Heart left ventricle (tissue), 16 donors: Measurements from ENCODE around the gene ODC1. TPM values are rescaled to one million over a fixed set of nuclear protein-coding genes. Genes with fewer than 3 reads are reported as not detected.

Experiments used
- ATAC-seq, 4 donors: fragments of 200-7000 bp; cut with Tn5 transposase; one replicate each; pipeline ENCODE4 v1.9.1; 2020 to 2022; ENCODE audit warnings: moderate library complexity in 4 of 4, mild to moderate bottlenecking in 3 of 4, moderate number of reproducible peaks in 1 of 4
- DNase-seq, 5 donors: peaks; one replicate each; pipeline ENCODE4 v3.0.0-alpha.2; 2020
- H3K27ac ChIP-seq, 12 donors: fragments of 200-600 bp; sonication (generic) in 4 of 12; one replicate each; pipeline versions ENCODE4 v1.5.0 to v1.8.0; 2016 to 2022; ENCODE audit warnings: mild to moderate bottlenecking in 2 of 12
- H3K27me3 ChIP-seq, 9 donors: fragments of 200-600 bp; sonication (generic) in 2 of 9; one replicate each; pipeline versions ENCODE4 v1.5.1 to v1.8.0; 2016 to 2022; ENCODE audit warnings: mild to moderate bottlenecking in 3 of 9
- H3K36me3 ChIP-seq, 9 donors: fragments of 200-600 bp; sonication (generic) in 2 of 9; one replicate each; pipeline versions ENCODE4 v1.5.0 to v1.8.0; 2018 to 2022; ENCODE audit warnings: mild to moderate bottlenecking in 2 of 9
- H3K4me1 ChIP-seq, 12 donors: fragments of 200-600 bp; sonication (generic) in 4 of 12; one replicate each; pipeline versions ENCODE4 v1.5.0 to v1.8.0; 2016 to 2022; ENCODE audit warnings: mild to moderate bottlenecking in 3 of 12
- H3K4me3 ChIP-seq, 12 donors: fragments of 200-600 bp; sonication (generic) in 4 of 12; one replicate each; pipeline versions ENCODE4 v1.5.0 to v1.8.0; 2017 to 2022; ENCODE audit warnings: mild to moderate bottlenecking in 9 of 12, moderate library complexity in 4 of 12
- H3K9me3 ChIP-seq, 12 donors: fragments of 200-600 bp; sonication (generic) in 4 of 12; one replicate each; pipeline versions ENCODE4 v1.5.0 to v1.8.0; 2016 to 2022; ENCODE audit warnings: mild to moderate bottlenecking in 1 of 12
- CTCF ChIP-seq, 12 donors: fragments of 200-600 bp; sonication (generic) in 4 of 12; IDR thresholded peaks; one replicate each; pipeline versions ENCODE4 v1.5.0 to v1.8.0; 2018 to 2022; ENCODE audit warnings: antibody characterized with exemption in 12 of 12, mild to moderate bottlenecking in 5 of 12
- POLR2A ChIP-seq, 2 donors: fragments of 450-650 bp; IDR thresholded peaks; one replicate each; pipeline ENCODE4 v1.6.1; 2017; ENCODE audit warnings: antibody characterized with exemption in 2 of 2, mild to moderate bottlenecking in 2 of 2, moderate library complexity in 2 of 2
- WGBS, 4 donors: extraction: QIAGEN DNeasy Blood & Tissue Kit in 2 of 4; methylation state at CpG; one replicate each; pipeline versions ENCODE4 v1.1.5 to v1.1.7; 2013 to 2018; 5-methylcytosine and 5-hydroxymethylcytosine counted together
- intact Hi-C, 10 donors: fragments of 100-400 bp; cut with DNase I; formaldehyde crosslinking; loops; one replicate each; pipeline versions ENCODE4 v1.11.1 to v1.14.2; 2022
- polyA plus RNA-seq, 2 donors: library from polyadenylated mRNA; stranded (reverse); fragments of 200-250 nt; gene quantifications; one replicate each; pipeline ENCODE4 v1.2.3, GENCODE V29; 2013
- total RNA-seq, 9 donors: library from RNA; depleted of rRNA in 2 of 9; stranded (reverse); fragments of >200 nt in 2 of 9; fragmentation: NEBNext Ultra II Directional in 3 of 9; extraction: Animal tissue kit (Norgen Biotek cat#: 25700) in 3 of 9; gene quantifications; one replicate each; pipeline versions ENCODE4 v1.1.0 to v1.2.4, GENCODE V29; 2016 to 2023
- donor health status: ischemic (EF 13 %, LVEDD 7.1; RV severe dilation, severe dysfunction).
- donor health status: healthy with polysubstance abuse.
- donor health status: DM: no; HTN: yes; CAD: no.
- donor health status: DM: no; HTN: no; CAD: no.
- donor health status: ischemic (EF 25% LVEDD 6.9; RV normal size, moderate dysfunction).
- donor health status: ischemic (EF 25% LVEDD 5.7; RV mildly dilated, moderate dysfunction).
- donor health status: healthy.
- donor health status: DM: yes; HTN: yes; CAD: no.
- donor health status: ischemic (EF 35%, LVEDD 5.7; RV mildly dilated, moderate dysfunction).
- donor health status: nonischemic (EF 11% LVEDD 7.7; RV severe dilation, severe dysfunction).
- donor health status: DM: yes; HTN: yes; CAD: no.
- donor health status: PGD.
- donor health status: ischemic (EF 29% LVEDD 5.4; RV normal size, mild dysfunction).
- donor health status: nonischemic (EF 23%, LVEDD 6.1; RV moderate dilation, normal function).

The ODC1 gene
- total and polyA plus RNA-seq, 11 donors, result 6.1 to 103 (median 48.2) TPM

GRCh38 chr2:10482460-10482859 is 34.3 kb upstream of the ODC1 start:
- Histone ChIP-seq H3K4me1 (no peaks in the 10 kb centered on the region), H3K27ac (no peak overlapping the region), H3K9me3 (no peaks in the 10 kb centered on the region), H3K27me3 (peaks cover 0 to 26% (median 9%) of the 10 kb centered on the region in 9 donors), H3K4me3 (no peak overlapping the region), H3K36me3 (no peaks in the 10 kb centered on the region)
- DNase-seq (no peak), ATAC-seq (no peak)
- TF ChIP-seq POLR2A (IDR thresholded peaks at IDR 0.05), result no peak
- TF ChIP-seq CTCF (IDR thresholded peaks at IDR 0.05), result no peak
- intact Hi-C loops, result no loop called here
- 76 to 84% (median 82%) methylated on average over 8 of the region's 8 CpGs for WGBS, 4 donors

- Histone ChIP-seq H3K27ac (no peak overlapping the region), H3K4me1 (no peaks in the 10 kb centered on the region), H3K9me3 (no peaks in the 10 kb centered on the region), H3K27me3 (peaks cover 0 to 20% (median 9%) of the 10 kb centered on the region in 9 donors), H3K4me3 (no peak overlapping the region), H3K36me3 (no peaks in the 10 kb centered on the region)
- no peak for ATAC-seq
- 74 to 86% (median 85%) methylated on average over 10 of the region's 10 CpGs for WGBS, 4 donors
- no peak for DNase-seq
- intact Hi-C loops, result no loop called here
- TF ChIP-seq POLR2A (IDR thresholded peaks at IDR 0.05) (no peak), CTCF (IDR thresholded peaks at IDR 0.05) (no peak)
Measured at GRCh38 chr2:10481666-10482157, 33.6 kb upstream of the ODC1 start.

- no peaks in the 10 kb centered on the region for H3K9me3 ChIP-seq
- WGBS, 4 donors, result 83 to 85% (median 83%) methylated on average over 3 of the region's 3 CpGs
- DNase-seq (no peak), ATAC-seq (no peak)
- no peak overlapping the region for H3K27ac ChIP-seq
- no peaks in the 10 kb centered on the region for H3K4me1 ChIP-seq
- peaks cover 0 to 15% (median 9%) of the 10 kb centered on the region in 9 donors for H3K27me3 ChIP-seq
- no peaks in the 10 kb centered on the region for H3K36me3 ChIP-seq
- H3K4me3 ChIP-seq, result no peak overlapping the region
- no peak for TF ChIP-seq CTCF (IDR thresholded peaks at IDR 0.05)
- no peak for TF ChIP-seq POLR2A (IDR thresholded peaks at IDR 0.05)
- intact Hi-C loops, result no loop called here
Measured at GRCh38 chr2:10481055-10481665, 33.0 kb upstream of the ODC1 start.

- intact Hi-C loops, result no loop called here
- H3K36me3 ChIP-seq, result no peaks in the 10 kb centered on the region
- H3K27me3 ChIP-seq, result peaks cover 0 to 14% (median 9%) of the 10 kb centered on the region in 9 donors
- no peak overlapping the region for H3K27ac ChIP-seq
- TF ChIP-seq POLR2A (IDR thresholded peaks at IDR 0.05) (no peak), CTCF (IDR thresholded peaks at IDR 0.05) (no peak)
- 77 to 91% (median 84%) methylated on average over 2 of the region's 2 CpGs for WGBS, 4 donors
- no peaks in the 10 kb centered on the region for H3K4me1 ChIP-seq
- no peak overlapping the region for H3K4me3 ChIP-seq
- DNase-seq (no peak), ATAC-seq (no peak)
- no peaks in the 10 kb centered on the region for H3K9me3 ChIP-seq
Measured at GRCh38 chr2:10480359-10480949, 32.3 kb upstream of the ODC1 start.
